IMR-90 (cell line): ENCODE results near the gene OTUB2.

Source experiments
- MAFK ChIP-seq: IDR thresholded peaks from 2 replicates; pipeline ENCODE4 v1.6.1; 2012; ENCODE audit warnings: low read depth, low read length, improper control_type of control experiment
- MXI1 ChIP-seq: IDR thresholded peaks from 2 replicates; pipeline ENCODE4 v1.6.1; 2012; ENCODE audit warnings: low read depth, mild to moderate bottlenecking, low read length, moderate library complexity, borderline replicate concordance
- POLR2A ChIP-seq: IDR thresholded peaks from 2 replicates; pipeline ENCODE4 v1.6.1; 2012; ENCODE audit warnings: mild to moderate bottlenecking, low read depth, low read length
- TF ChIP-seq, protein P1 (sequence below): conservative IDR thresholded peaks from 2 replicates; pipeline ENCODE4 v1.5.1; 2012; ENCODE audit warnings: mild to moderate bottlenecking, low read depth, low read length, improper control_type of control experiment

DNA sequence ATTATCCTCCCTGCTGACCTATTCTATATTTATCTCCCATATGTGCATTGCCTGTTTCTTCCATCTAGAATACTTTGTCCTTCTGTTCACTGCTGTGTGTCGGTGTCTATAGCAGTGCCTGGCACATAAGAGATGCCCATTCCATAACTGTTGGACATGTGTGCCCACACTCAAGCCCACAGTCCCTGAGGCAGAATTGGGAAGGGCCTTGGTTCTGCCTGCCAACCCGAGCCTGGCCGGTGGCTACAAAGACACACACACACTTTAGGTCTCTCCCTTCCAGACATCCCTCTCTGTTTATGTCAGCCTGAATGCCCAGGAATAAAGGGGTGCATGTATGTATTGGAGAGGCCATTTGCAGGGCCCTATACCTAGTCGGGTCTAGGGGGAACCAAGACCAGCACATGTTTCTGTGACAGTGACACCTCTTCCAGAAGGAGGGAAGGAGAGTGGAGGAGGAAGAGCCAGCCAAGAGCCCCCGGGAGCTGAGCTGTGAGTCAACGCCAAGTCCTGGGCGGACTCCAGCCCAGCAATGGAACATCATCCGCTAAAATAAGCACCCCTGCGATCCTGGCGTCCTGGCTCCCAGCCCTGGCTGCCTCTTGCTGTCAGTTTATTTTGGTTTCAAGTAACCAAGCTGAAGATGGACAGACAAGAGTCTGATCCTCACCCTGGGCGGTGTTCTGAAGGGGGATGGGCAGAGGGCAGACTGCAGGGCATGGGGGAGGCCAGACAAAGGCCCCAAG lies 45.5 kb upstream of the OTUB2 start:
- TF ChIP-seq MXI1 = no peak
- TF ChIP-seq, protein P1, sequence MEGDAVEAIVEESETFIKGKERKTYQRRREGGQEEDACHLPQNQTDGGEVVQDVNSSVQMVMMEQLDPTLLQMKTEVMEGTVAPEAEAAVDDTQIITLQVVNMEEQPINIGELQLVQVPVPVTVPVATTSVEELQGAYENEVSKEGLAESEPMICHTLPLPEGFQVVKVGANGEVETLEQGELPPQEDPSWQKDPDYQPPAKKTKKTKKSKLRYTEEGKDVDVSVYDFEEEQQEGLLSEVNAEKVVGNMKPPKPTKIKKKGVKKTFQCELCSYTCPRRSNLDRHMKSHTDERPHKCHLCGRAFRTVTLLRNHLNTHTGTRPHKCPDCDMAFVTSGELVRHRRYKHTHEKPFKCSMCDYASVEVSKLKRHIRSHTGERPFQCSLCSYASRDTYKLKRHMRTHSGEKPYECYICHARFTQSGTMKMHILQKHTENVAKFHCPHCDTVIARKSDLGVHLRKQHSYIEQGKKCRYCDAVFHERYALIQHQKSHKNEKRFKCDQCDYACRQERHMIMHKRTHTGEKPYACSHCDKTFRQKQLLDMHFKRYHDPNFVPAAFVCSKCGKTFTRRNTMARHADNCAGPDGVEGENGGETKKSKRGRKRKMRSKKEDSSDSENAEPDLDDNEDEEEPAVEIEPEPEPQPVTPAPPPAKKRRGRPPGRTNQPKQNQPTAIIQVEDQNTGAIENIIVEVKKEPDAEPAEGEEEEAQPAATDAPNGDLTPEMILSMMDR = no peak
- TF ChIP-seq POLR2A = no peak
- no peak for TF ChIP-seq MAFK
